A549 (cell line): ENCODE measurements around the gene RNU6-7. TPM values are rescaled to one million over a fixed set of nuclear protein-coding genes. Genes with fewer than 3 reads are reported as not detected.

Experiments used
- ATAC-seq, 2 experiments: fragments of 200-7000 bp in 1 of 2; fragments of >200 bp in 1 of 2; cut with Nextera tagmentation in 1 of 2; cut with Tn5 transposase in 1 of 2; 3 replicates each; pipeline versions ENCODE4 v1.8.0 to v1.9.1; 2018 to 2020; ENCODE audit warnings: mild to moderate bottlenecking in 1 of 2, moderate library complexity in 1 of 2
- CTCF ChIA-PET: fragments of 300-600 bp; sonication (Branson Sonifier 250); formaldehyde crosslinking; extraction: SDS; loops from one replicate; lab custom pipeline; 2021; ENCODE audit warnings: antibody characterized with exemption, inconsistent platforms; lab: Yijun Ruan, JAX
- POLR2A ChIA-PET: fragments of 350-600 bp; formaldehyde crosslinking; extraction: SDS; loops from one replicate; lab custom pipeline; 2021; ENCODE audit warnings: antibody characterized with exemption, inconsistent platforms; lab: Yijun Ruan, JAX
- DNase-seq, 2 experiments: peaks; one replicate each; pipeline versions ENCODE4 v3.0.0 to v3.0.0-alpha.2; 2011 to 2016; ENCODE audit warnings: low read depth in 1 of 2, low spot score in 1 of 2
- FAIRE-seq: peaks from 2 replicates; lab custom pipeline; 2011; peaks lifted over from hg19 to GRCh38; lab: Jason Lieb, UNC
- H3K27ac ChIP-seq, 2 experiments: fragments of >200 bp; sonication (Bioruptor Twin); formaldehyde crosslinking; 3 replicates each; pipeline ENCODE4 v1.5.1; 2016 to 2017
- H3K4me1 ChIP-seq: fragments of >200 bp; sonication (Bioruptor Twin); formaldehyde crosslinking; 3 replicates; pipeline ENCODE4 v1.6.1; 2016
- H3K4me2 ChIP-seq: fragments of >200 bp; sonication (Bioruptor Twin); formaldehyde crosslinking; 3 replicates; pipeline ENCODE4 v1.6.1; 2016
- H3K4me3 ChIP-seq: fragments of >200 bp; sonication (Bioruptor Twin); formaldehyde crosslinking; 3 replicates; pipeline ENCODE4 v1.5.1; 2016
- H3K9me3 ChIP-seq: fragments of >200 bp; sonication (Bioruptor Twin); formaldehyde crosslinking; 3 replicates; pipeline ENCODE4 v1.6.1; 2016
- BHLHE40 ChIP-seq: IDR thresholded peaks from 2 replicates; pipeline ENCODE4 v1.6.1; 2012; ENCODE audit warnings: low read depth, low read length, inconsistent platforms
- CEBPB ChIP-seq, 2 experiments: fragments of >200 bp in 1 of 2; sonication (Bioruptor Twin) in 1 of 2; formaldehyde crosslinking in 1 of 2; IDR thresholded peaks; 2 replicates each; pipeline ENCODE4 v1.6.1; 2012 to 2016
- CHD2 ChIP-seq: fragments of 150-350 bp; IDR thresholded peaks from 2 replicates; pipeline ENCODE4 v1.6.1; 2014; ENCODE audit warnings: low read length; ENCODE audit not compliant: partially characterized antibody
- CTCF ChIP-seq: fragments of >200 bp; sonication (Bioruptor Twin); formaldehyde crosslinking; IDR thresholded peaks from 3 replicates; pipeline ENCODE4 v1.5.1; 2016
- ELK1 ChIP-seq: fragments of 150-350 bp; IDR thresholded peaks from 2 replicates; pipeline ENCODE4 v1.6.1; 2014; ENCODE audit warnings: low read depth, mild to moderate bottlenecking, low read length
- HEYL ChIP-seq: fragments of 250-450 bp; sonication (Bioruptor Pico); IDR thresholded peaks from 2 replicates; pipeline ENCODE4 v1.8.0; 2021; ENCODE audit warnings: mild to moderate bottlenecking, moderate library complexity
- HMGXB4 ChIP-seq: fragments of 250-450 bp; sonication (Bioruptor Pico); IDR thresholded peaks from 2 replicates; pipeline ENCODE4 v1.5.0; 2021; ENCODE audit warnings: mild to moderate bottlenecking, moderate library complexity, borderline replicate concordance
- HOXA7 ChIP-seq: fragments of 250-450 bp; sonication (Bioruptor Pico); IDR thresholded peaks from 2 replicates; pipeline ENCODE4 v1.5.0; 2020; ENCODE audit warnings: mild to moderate bottlenecking, moderate library complexity
- JUN ChIP-seq, 2 experiments: fragments of >200 bp; sonication (Bioruptor Twin); formaldehyde crosslinking; IDR thresholded peaks; 2 replicates in 1 of 2; 3 replicates in 1 of 2; pipeline ENCODE4 v1.6.1; 2016 to 2017
- RARB ChIP-seq: fragments of 250-450 bp; sonication (Bioruptor Pico); IDR thresholded peaks from 2 replicates; pipeline ENCODE4 v1.8.0; 2021; ENCODE audit warnings: mild to moderate bottlenecking, moderate library complexity
- REST ChIP-seq: fragments of 200-600 bp; sonication (generic); IDR thresholded peaks from 2 replicates; pipeline ENCODE4 v1.6.1; 2016; ENCODE audit warnings: antibody characterized with exemption, mild to moderate bottlenecking, moderate library complexity
- TFCP2L1 ChIP-seq: fragments of 250-450 bp; sonication (Bioruptor Pico); IDR thresholded peaks from 2 replicates; pipeline ENCODE4 v1.5.0; 2021; ENCODE audit warnings: mild to moderate bottlenecking
- WGBS: methylation state at CpG from one replicate; pipeline ENCODE4 v1.1.6; 2017; ENCODE audit errors: missing lambda C conversion rate; 5-methylcytosine and 5-hydroxymethylcytosine counted together
- polyA plus RNA-seq, 4 experiments: library from polyadenylated mRNA; depleted of rRNA in 3 of 4; stranded (reverse); fragments of >200 nt; fragmentation: RNase III in 1 of 4; extraction: RNeasy Plus Mini Kit Qiagen cat#74134 plus additional on column Dnase treatment in 1 of 4; gene quantifications; 2 replicates in 3 of 4; 3 replicates in 1 of 4; pipeline ENCODE4 v1.2.3, GENCODE V29; 2011 to 2017

RNU6-7 gene
- polyA plus RNA-seq, 2 of the 4 experiments (the other 2 are of a cell fraction) = not detected

- TF ChIP-seq HMGXB4 (CRISPR knock-in tag) = no peak
- no peak for TF ChIP-seq RARB
Observed at GRCh38 chr14:32224737-32225377, 23.0 kb downstream of the RNU6-7 start (continued).

- H3K9me3 ChIP-seq = no peaks in the 10 kb centered on the region
- ChIA-PET CTCF (interaction anchor here (1.4 to 1.6 kb wide), 3 partner anchors 23 to 330 kb away, joined by 3 to 4 read pairs (median 4); no protein-coding TSS in a partner anchor), POLR2A (interaction anchor here (0.7 kb wide), 1 partner anchor 22 kb away, joined by 4 read pairs; the partner anchor contains the start of gene RNU6-8)
- TF ChIP-seq HEYL (CRISPR knock-in tag) = no peak
- TF ChIP-seq CEBPB (IDR thresholded peaks at IDR 0.05) = no peak
- TF ChIP-seq ELK1 = no peak
- no peak for TF ChIP-seq HMGXB4 (CRISPR knock-in tag)
- no peak for TF ChIP-seq HOXA7 (CRISPR knock-in tag)
- no peak for TF ChIP-seq BHLHE40
- TF ChIP-seq JUN (IDR thresholded peaks at IDR 0.05) = no peak
- TF ChIP-seq CHD2 = no peak
- TF ChIP-seq TFCP2L1 = no peak
- TF ChIP-seq REST = no peak
- TF ChIP-seq CTCF = no peak
- no peak overlapping the region for H3K4me3 ChIP-seq
- 41% methylated on average over 1 of the region's 1 CpG for WGBS
- H3K4me2 ChIP-seq = peak overlapping the region; percentile 38
- FAIRE-seq = no peak
- H3K27ac ChIP-seq = peak overlapping the region; percentile 52 to 73; a peak in 5 of 6 replicates
- DNase-seq = no peak
- peaks cover 26% of the 10 kb centered on the region for H3K4me1 ChIP-seq
- ATAC-seq = no peak
Observed at GRCh38 chr14:32225378-32225920, 23.6 kb downstream of the RNU6-7 start.
